DOHH2 (cell line): ENCODE results near the gene ST3GAL4.

Source experiments
- H3F3A ChIP-seq: fragments of 200-600 bp; sonication (generic), shearing (Covaris generic); 2 replicates; pipeline ENCODE4 v1.6.0; 2016; ENCODE audit warnings: antibody characterized with exemption, mild to moderate bottlenecking; ENCODE audit not compliant: control insufficient read depth, insufficient read depth
- H3K27ac ChIP-seq: fragments of 200-600 bp; sonication (generic); 2 replicates; pipeline ENCODE4 v1.5.1; 2014; ENCODE audit warnings: low read depth, mild to moderate bottlenecking, low read length, moderate library complexity
- H3K27me3 ChIP-seq: fragments of 200-600 bp; sonication (generic); 2 replicates; pipeline ENCODE4 v1.6.1; 2014; ENCODE audit warnings: mild to moderate bottlenecking, low read length, mixed read lengths; ENCODE audit not compliant: control insufficient read depth
- H3K36me3 ChIP-seq: fragments of 200-600 bp; sonication (generic); 2 replicates; pipeline ENCODE4 v1.6.1; 2014; ENCODE audit warnings: mild to moderate bottlenecking, low read length, moderate library complexity, mixed read lengths; ENCODE audit not compliant: control insufficient read depth
- H3K4me1 ChIP-seq: fragments of 200-600 bp; sonication (generic); 2 replicates; pipeline ENCODE4 v1.6.1; 2014; ENCODE audit warnings: mild to moderate bottlenecking, low read length, mixed read lengths; ENCODE audit not compliant: control insufficient read depth
- H3K4me2 ChIP-seq: fragments of 200-600 bp; sonication (generic); 2 replicates; pipeline ENCODE4 v1.6.0; 2014; ENCODE audit warnings: mild to moderate bottlenecking, low read length, moderate library complexity
- H3K4me3 ChIP-seq: fragments of 200-600 bp; sonication (generic); 2 replicates; pipeline ENCODE4 v1.5.1; 2014; ENCODE audit warnings: mild to moderate bottlenecking, low read length, mixed read lengths
- H3K79me2 ChIP-seq: fragments of 200-600 bp; sonication (generic); 2 replicates; pipeline ENCODE4 v1.6.1; 2014; ENCODE audit warnings: mild to moderate bottlenecking, low read length, mixed read lengths; ENCODE audit not compliant: control insufficient read depth
- H3K9me2 ChIP-seq: fragments of 200-600 bp; sonication (generic); replicated peaks from 2 replicates; pipeline ENCODE4 v1.6.1; 2014; ENCODE audit warnings: mild to moderate bottlenecking, low read length, mixed read lengths; ENCODE audit not compliant: control insufficient read depth
- H3K9me3 ChIP-seq: fragments of 200-600 bp; sonication (generic); 2 replicates; pipeline ENCODE4 v1.6.1; 2014; ENCODE audit warnings: antibody characterized with exemption, low read length, mixed read lengths; ENCODE audit not compliant: control insufficient read depth, insufficient read depth
- H4K20me1 ChIP-seq: fragments of 200-600 bp; sonication (generic); 2 replicates; pipeline ENCODE4 v1.6.0; 2014; ENCODE audit warnings: low read depth, mild to moderate bottlenecking, antibody characterized with exemption, low read length, moderate library complexity; ENCODE audit not compliant: control insufficient read depth, insufficient read depth
- EZH2phosphoT487 ChIP-seq: fragments of 200-600 bp; sonication (generic); IDR thresholded peaks from 2 replicates; pipeline ENCODE4 v1.6.1; 2017; ENCODE audit warnings: borderline replicate concordance, mild to moderate bottlenecking, antibody characterized with exemption, low read length, moderate library complexity, mixed read lengths
- TF ChIP-seq, protein P1 (sequence below): fragments of 200-600 bp; sonication (generic); IDR thresholded peaks from one replicate; pipeline ENCODE4 v1.5.1; 2014; ENCODE audit warnings: antibody characterized with exemption, mild to moderate bottlenecking, low read depth, low read length; ENCODE audit not compliant: poor library complexity, severe bottlenecking

The ST3GAL4 gene

GRCh38 chr11:126461996-126462395 is 106.5 kb downstream of the ST3GAL4 start:
- Histone ChIP-seq H3K9me2 (no peaks in the 10 kb centered on the region), H3K4me1 (peaks cover 30% of the 10 kb centered on the region), H3K9me3 (no peaks in the 10 kb centered on the region), H4K20me1 (no peaks in the 10 kb centered on the region), H3F3A (peaks cover 3% of the 10 kb centered on the region; the same call in 1 of the 2 replicates), H3K27me3 (no peaks in the 10 kb centered on the region; the same call in 1 of the 2 replicates), H3K27ac (no peak overlapping the region), H3K4me2 (no peak overlapping the region), H3K36me3 (no peaks in the 10 kb centered on the region), H3K79me2 (no peaks in the 10 kb centered on the region), H3K4me3 (no peak overlapping the region)
- no peak for TF ChIP-seq EZH2phosphoT487
- TF ChIP-seq, protein P1, sequence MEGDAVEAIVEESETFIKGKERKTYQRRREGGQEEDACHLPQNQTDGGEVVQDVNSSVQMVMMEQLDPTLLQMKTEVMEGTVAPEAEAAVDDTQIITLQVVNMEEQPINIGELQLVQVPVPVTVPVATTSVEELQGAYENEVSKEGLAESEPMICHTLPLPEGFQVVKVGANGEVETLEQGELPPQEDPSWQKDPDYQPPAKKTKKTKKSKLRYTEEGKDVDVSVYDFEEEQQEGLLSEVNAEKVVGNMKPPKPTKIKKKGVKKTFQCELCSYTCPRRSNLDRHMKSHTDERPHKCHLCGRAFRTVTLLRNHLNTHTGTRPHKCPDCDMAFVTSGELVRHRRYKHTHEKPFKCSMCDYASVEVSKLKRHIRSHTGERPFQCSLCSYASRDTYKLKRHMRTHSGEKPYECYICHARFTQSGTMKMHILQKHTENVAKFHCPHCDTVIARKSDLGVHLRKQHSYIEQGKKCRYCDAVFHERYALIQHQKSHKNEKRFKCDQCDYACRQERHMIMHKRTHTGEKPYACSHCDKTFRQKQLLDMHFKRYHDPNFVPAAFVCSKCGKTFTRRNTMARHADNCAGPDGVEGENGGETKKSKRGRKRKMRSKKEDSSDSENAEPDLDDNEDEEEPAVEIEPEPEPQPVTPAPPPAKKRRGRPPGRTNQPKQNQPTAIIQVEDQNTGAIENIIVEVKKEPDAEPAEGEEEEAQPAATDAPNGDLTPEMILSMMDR, result no peak

DNA sequence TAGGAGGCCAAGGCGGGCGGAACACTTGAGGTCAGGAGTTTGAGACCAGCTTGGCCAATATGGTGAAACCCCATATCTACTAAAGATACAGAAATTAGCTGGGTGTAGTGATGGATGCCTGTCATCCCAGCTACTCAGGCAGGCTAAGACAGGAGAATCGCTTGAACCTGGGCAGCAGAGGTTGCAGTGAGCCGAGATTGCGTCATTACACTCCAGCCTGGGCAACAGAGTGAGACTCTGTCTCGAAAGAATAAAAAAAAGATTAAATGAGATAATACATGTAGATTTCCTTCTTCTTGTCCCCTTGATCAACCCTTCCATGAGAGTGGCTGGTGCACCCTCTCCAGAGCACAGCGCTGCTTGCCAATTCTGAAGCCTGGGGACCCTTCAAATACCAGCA is 106.9 kb downstream of the ST3GAL4 start:
- no peak overlapping the region for H3K27ac ChIP-seq
- H3K4me1 ChIP-seq, result peaks cover 35% of the 10 kb centered on the region
- H3K36me3 ChIP-seq, result no peaks in the 10 kb centered on the region
- no peaks in the 10 kb centered on the region for H3K9me2 ChIP-seq
- H3K4me2 ChIP-seq, result no peak overlapping the region
- TF ChIP-seq, protein P1, result no peak
- TF ChIP-seq EZH2phosphoT487, result no peak
- no peaks in the 10 kb centered on the region for H3K79me2 ChIP-seq
- no peak overlapping the region for H3K4me3 ChIP-seq
- no peaks in the 10 kb centered on the region for H4K20me1 ChIP-seq
- no peaks in the 10 kb centered on the region for H3K9me3 ChIP-seq
- no peaks in the 10 kb centered on the region; the same call in 1 of the 2 replicates for H3K27me3 ChIP-seq
- H3F3A ChIP-seq, result peaks cover 3% of the 10 kb centered on the region; the same call in 1 of the 2 replicates
